ENCODE data around the gene ZNF646. TPM values are rescaled to one million over a fixed set of nuclear protein-coding genes. Genes with fewer than 3 reads are reported as not detected.

Gene ZNF646
- total and polyA plus RNA-seq, 2 of the 13 experiments (the other 11 are each of a cell fraction or from before 2014, with no cell fraction given), result 3.4 to 10.9 TPM

- peak; percentile 68; the same call in 1 of the 2 replicates for TF ChIP-seq ZNF710 (CRISPR knock-in tag; IDR thresholded peaks at IDR 0.05; ENCODE audit: borderline replicate concordance)
- TF ChIP-seq BRCA1 (CRISPR knock-in tag; IDR thresholded peaks at IDR 0.05), result peak; percentile 92; the same call in 1 of the 2 replicates
- TF ChIP-seq NFRKB (IDR thresholded peaks at IDR 0.05), result no peak
- 0 out of 2 replicates have a peak, but pooled peaks have one; percentile 18 for TF ChIP-seq MLX (CRISPR knock-in tag; IDR thresholded peaks at IDR 0.05)
- 0 out of 2 replicates have a peak, but pooled peaks have one; percentile 6 for TF ChIP-seq SRF (IDR thresholded peaks at IDR 0.05; ENCODE audit: low read depth, low read length)
- TF ChIP-seq BCL3 (CRISPR knock-in tag; IDR thresholded peaks at IDR 0.05), result peak; percentile 52; the same call in 1 of the 2 replicates
- TF ChIP-seq RORA (CRISPR knock-in tag; IDR thresholded peaks at IDR 0.05), result no peak
- peak; percentile 76; the same call in 1 of the 2 replicates for TF ChIP-seq KDM4B (CRISPR knock-in tag; IDR thresholded peaks at IDR 0.05)
- no peak for TF ChIP-seq AHR (CRISPR knock-in tag; IDR thresholded peaks at IDR 0.05)
- TF ChIP-seq ZMYM3 (CRISPR knock-in tag; IDR thresholded peaks at IDR 0.05), result peak; percentile 97
- TF ChIP-seq RXRB (CRISPR knock-in tag; IDR thresholded peaks at IDR 0.05; ENCODE audit: borderline replicate concordance), result peak; percentile 52; the same call in 1 of the 2 replicates
- 0 out of 2 replicates have a peak, but pooled peaks have one; percentile 68 for TF ChIP-seq CREB3 (CRISPR knock-in tag; IDR thresholded peaks at IDR 0.05)
- TF ChIP-seq ARID4A (CRISPR knock-in tag; IDR thresholded peaks at IDR 0.05; ENCODE audit: borderline replicate concordance), result peak; percentile 62
- TF ChIP-seq ONECUT2 (CRISPR knock-in tag; IDR thresholded peaks at IDR 0.05), result 0 out of 2 replicates have a peak, but pooled peaks have one; percentile 31
- peak; percentile 94 for TF ChIP-seq HOXA5 (CRISPR knock-in tag; IDR thresholded peaks at IDR 0.05)
- TF ChIP-seq SMAD3 (CRISPR knock-in tag; IDR thresholded peaks at IDR 0.05), result no peak
- TF ChIP-seq ZSCAN21 (CRISPR knock-in tag; IDR thresholded peaks at IDR 0.05; ENCODE audit: borderline replicate concordance), result 0 out of 2 replicates have a peak, but pooled peaks have one; percentile 27
Measured at GRCh38 chr16:31073142-31073969, 866 bp upstream of the ZNF646 start (continued).
